Fibroblast of lung (primary cell): ENCODE measurements around the gene AMIGO1. TPM values are rescaled to one million over a fixed set of nuclear protein-coding genes. Genes with fewer than 3 reads are reported as not detected.

Experiments
- DNase-seq, 2 donors: peaks; one replicate each; pipeline versions ENCODE4 v3.0.0 to v3.0.0-alpha.2; 2010; ENCODE audit warnings: low read depth in 2 of 2
- H2AFZ ChIP-seq: 2 replicates; pipeline ENCODE4 v1.5.1; 2012; ENCODE audit warnings: low read length, control low read depth, inconsistent platforms
- H3K27ac ChIP-seq: 2 replicates; pipeline ENCODE4 v1.5.1; 2011; ENCODE audit warnings: low read length, control low read depth; ENCODE audit not compliant: insufficient read depth
- H3K27me3 ChIP-seq: 2 replicates; pipeline ENCODE4 v1.5.1; 2011; ENCODE audit warnings: mild to moderate bottlenecking, low read length; ENCODE audit not compliant: control insufficient read depth, insufficient read depth
- H3K36me3 ChIP-seq: 2 replicates; pipeline ENCODE4 v1.5.1; 2011; ENCODE audit warnings: low read length; ENCODE audit not compliant: control insufficient read depth, insufficient read depth
- H3K4me1 ChIP-seq: 2 replicates; pipeline ENCODE4 v1.5.1; 2011; ENCODE audit warnings: low read length; ENCODE audit not compliant: control insufficient read depth, insufficient read depth; ENCODE audit errors: extremely low read depth
- H3K4me2 ChIP-seq: 2 replicates; pipeline ENCODE4 v1.5.1; 2011; ENCODE audit warnings: low read length, control low read depth; ENCODE audit not compliant: insufficient read depth; ENCODE audit errors: extremely low read depth
- H3K4me3 ChIP-seq, 4 experiments: fragments of 200-600 bp in 1 of 4; sonication (generic) in 1 of 4; replicated peaks in 1 of 4; 2 replicates each; pipeline ENCODE4 v1.5.1; 2011 to 2016; ENCODE audit warnings: low read length in 4 of 4, low read depth in 3 of 4, mild to moderate bottlenecking in 3 of 4, control low read depth in 2 of 4, inconsistent platforms in 1 of 4, mixed read lengths in 1 of 4; ENCODE audit not compliant: insufficient read depth in 1 of 4; ENCODE audit errors: control extremely low read depth in 1 of 4
- H3K79me2 ChIP-seq: 2 replicates; pipeline ENCODE4 v1.5.1; 2012; ENCODE audit warnings: mild to moderate bottlenecking, low read length, inconsistent platforms; ENCODE audit not compliant: control insufficient read depth, insufficient read depth
- H3K9ac ChIP-seq: 2 replicates; pipeline ENCODE4 v1.5.1; 2011; ENCODE audit warnings: mild to moderate bottlenecking, low read length, control low read depth; ENCODE audit not compliant: insufficient read depth
- H3K9me3 ChIP-seq: 2 replicates; pipeline ENCODE4 v1.5.1; 2012; ENCODE audit warnings: low read depth, low read length; ENCODE audit not compliant: control insufficient read depth, insufficient read depth
- H4K20me1 ChIP-seq: 2 replicates; pipeline ENCODE4 v1.5.1; 2011; ENCODE audit warnings: low read length; ENCODE audit not compliant: control insufficient read depth, insufficient read depth; ENCODE audit errors: extremely low read depth
- CTCF ChIP-seq, 2 donors: IDR thresholded peaks in 1 of 2; conservative IDR thresholded peaks in 1 of 2; 1 replicate in 1 of 2; 2 replicates in 1 of 2; pipeline ENCODE4 v1.5.1; 2011 to 2012; ENCODE audit warnings: low read length in 2 of 2, control low read depth in 1 of 2, inconsistent platforms in 1 of 2, low read depth in 1 of 2, mild to moderate bottlenecking in 1 of 2
- EZH2 ChIP-seq: IDR thresholded peaks from 2 replicates; pipeline ENCODE4 v1.5.1; 2012; ENCODE audit warnings: low read length, control low read depth, mild to moderate bottlenecking; ENCODE audit errors: missing control alignments
- polyA plus RNA-seq, 2 donors: library from polyadenylated mRNA; depleted of rRNA in 1 of 2; stranded (reverse) in 1 of 2; unstranded in 1 of 2; fragments of >200 nt; gene quantifications; 2 replicates each; pipeline ENCODE4 v1.2.1, GENCODE V29; 2011 to 2012; ENCODE audit warnings: missing spikeins in 1 of 2
- total RNA-seq: library from RNA; depleted of rRNA; stranded (reverse); fragments of >200 nt; gene quantifications from 2 replicates; pipeline ENCODE4 v1.2.1, GENCODE V29; 2014

The AMIGO1 gene
- total and polyA plus RNA-seq, 2 donors (not counting 1 experiment from before 2014, with no cell fraction given) = 0.57 to 2.5 TPM

GRCh38 chr1:109529881-109530456, 20.4 kb upstream of the AMIGO1 start:
- H3K27ac ChIP-seq = no peak overlapping the region

GRCh38 chr1:109528712-109529111, 19.2 kb upstream of the AMIGO1 start:
- H3K9me3 ChIP-seq = no peaks in the 10 kb centered on the region
- no peak overlapping the region for H3K27ac ChIP-seq
- DNase-seq = no peak
- H2AFZ ChIP-seq = no peak overlapping the region
- no peaks in the 10 kb centered on the region for H3K36me3 ChIP-seq
- TF ChIP-seq EZH2 (no peak), CTCF (conservative IDR thresholded peaks at IDR 0.05 in 1 of 2, IDR thresholded peaks at IDR 0.05 in 1 of 2; ENCODE audit: low read depth in 1 of 2, low read length in 2 of 2) (no peak)
- H3K79me2 ChIP-seq = no peaks in the 10 kb centered on the region
- H3K4me1 ChIP-seq = peaks cover 2% of the 10 kb centered on the region
- H4K20me1 ChIP-seq = no peaks in the 10 kb centered on the region
- no peak overlapping the region for H3K9ac ChIP-seq
- peaks cover 8% of the 10 kb centered on the region for H3K27me3 ChIP-seq
- H3K4me2 ChIP-seq = no peak overlapping the region
- no peak overlapping the region for H3K4me3 ChIP-seq

More at GRCh38 chr1:109529881-109530456, 20.4 kb upstream of the AMIGO1 start:
- Histone ChIP-seq H3K4me2 (no peak overlapping the region), H3K79me2 (no peaks in the 10 kb centered on the region), H3K9ac (no peak overlapping the region), H2AFZ (no peak overlapping the region), H3K4me3 (no peak overlapping the region), H3K9me3 (no peaks in the 10 kb centered on the region), H3K27me3 (peaks cover 8% of the 10 kb centered on the region), H4K20me1 (no peaks in the 10 kb centered on the region), H3K36me3 (no peaks in the 10 kb centered on the region), H3K4me1 (peaks cover 2% of the 10 kb centered on the region)
- DNase-seq = no peak
- TF ChIP-seq EZH2 = no peak
- no peak for TF ChIP-seq CTCF (conservative IDR thresholded peaks at IDR 0.05 in 1 of 2, IDR thresholded peaks at IDR 0.05 in 1 of 2; ENCODE audit: low read depth in 1 of 2, low read length in 2 of 2)

GRCh38 chr1:109527846-109528695, 18.5 kb upstream of the AMIGO1 start:
- Histone ChIP-seq H3K36me3 (no peaks in the 10 kb centered on the region), H3K4me2 (no peak overlapping the region), H3K4me1 (peaks cover 2% of the 10 kb centered on the region), H3K9me3 (no peaks in the 10 kb centered on the region), H4K20me1 (no peaks in the 10 kb centered on the region), H3K9ac (no peak overlapping the region), H2AFZ (no peak overlapping the region), H3K4me3 (no peak overlapping the region), H3K27me3 (peaks cover 10% of the 10 kb centered on the region), H3K27ac (no peak overlapping the region), H3K79me2 (no peaks in the 10 kb centered on the region)
- TF ChIP-seq EZH2 = no peak
- no peak for TF ChIP-seq CTCF (conservative IDR thresholded peaks at IDR 0.05 in 1 of 2, IDR thresholded peaks at IDR 0.05 in 1 of 2; ENCODE audit: low read depth in 1 of 2, low read length in 2 of 2)
- DNase-seq = no peak
